Germinal center (tissue), 1 donor: ENCODE data around the gene DERL2.

Experiments
- DNase-seq: peaks from one replicate; pipeline ENCODE4 v3.0.0; 2012; ENCODE audit warnings: mixed read lengths, low spot score

Gene DERL2

DNA sequence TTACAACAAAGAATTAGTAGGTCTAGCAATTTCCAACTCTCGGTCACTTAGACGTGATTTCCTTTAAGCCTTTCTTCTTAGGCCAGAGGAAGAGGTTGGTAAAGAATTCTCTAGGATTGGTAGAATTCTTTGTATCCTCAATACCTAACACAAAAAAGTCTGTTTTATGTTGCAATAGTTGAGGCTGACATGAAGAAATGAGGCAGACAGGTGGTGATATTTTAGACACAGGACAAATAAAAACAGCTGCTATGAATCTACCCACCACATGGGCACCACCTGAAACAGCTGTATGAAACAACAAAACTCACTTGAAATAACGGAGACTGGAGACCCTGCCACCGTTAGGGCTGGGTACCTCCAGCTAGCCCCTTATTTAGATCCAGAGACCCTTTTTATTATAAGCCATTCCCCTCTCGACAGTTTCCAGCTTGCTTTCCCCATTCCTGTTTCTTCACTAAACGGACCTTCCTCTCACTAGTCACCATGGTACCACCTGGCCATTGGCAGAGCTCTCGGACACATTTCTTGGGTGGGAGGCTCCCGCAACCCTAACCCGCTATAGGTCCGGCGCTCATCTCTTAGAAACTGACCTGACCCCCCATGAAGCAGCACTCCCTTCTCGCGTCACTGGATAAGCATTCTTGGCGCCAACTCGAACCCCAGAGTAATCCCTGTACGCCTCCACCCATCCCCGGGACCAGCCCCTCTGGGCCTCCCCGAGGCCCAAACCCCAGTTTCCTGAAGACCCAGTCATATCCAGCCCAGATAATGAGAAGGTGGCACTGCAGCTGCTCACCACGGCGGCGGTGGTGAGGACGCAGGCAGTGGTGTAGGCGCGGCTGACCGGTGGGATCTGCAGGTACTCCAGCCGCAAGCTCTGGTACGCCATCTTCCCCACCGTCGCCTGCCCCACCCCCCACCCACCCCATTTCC lies at the start of gene DERL2:
Gene DERL2, minus strand, starts transcription at position 909 of the 936 bp plus-strand sequence. Its CDS starts 17 bp downstream, at position 892.
- peak; percentile 21 for DNase-seq

DNA sequence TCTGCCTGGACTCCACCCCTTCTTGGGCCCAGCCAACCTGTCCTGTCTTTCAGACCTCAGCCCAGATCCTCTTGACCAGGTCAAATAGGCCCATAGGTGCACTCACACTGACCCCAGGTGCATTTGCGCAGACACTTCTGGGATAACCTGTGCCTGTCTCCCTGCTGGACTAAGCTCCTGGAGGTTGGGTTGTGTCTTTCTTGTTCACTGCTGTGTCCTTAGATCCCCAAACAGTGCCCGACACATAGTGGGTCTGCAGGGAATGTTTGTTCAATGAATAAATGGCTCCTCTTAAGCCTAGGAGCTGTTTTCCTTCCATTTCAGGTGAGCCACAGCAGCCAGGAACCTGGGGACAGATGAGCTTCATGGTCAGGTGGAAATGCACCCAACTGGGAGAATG lies 49.5 kb upstream of the DERL2 start:
- DNase-seq = no peak

DNA sequence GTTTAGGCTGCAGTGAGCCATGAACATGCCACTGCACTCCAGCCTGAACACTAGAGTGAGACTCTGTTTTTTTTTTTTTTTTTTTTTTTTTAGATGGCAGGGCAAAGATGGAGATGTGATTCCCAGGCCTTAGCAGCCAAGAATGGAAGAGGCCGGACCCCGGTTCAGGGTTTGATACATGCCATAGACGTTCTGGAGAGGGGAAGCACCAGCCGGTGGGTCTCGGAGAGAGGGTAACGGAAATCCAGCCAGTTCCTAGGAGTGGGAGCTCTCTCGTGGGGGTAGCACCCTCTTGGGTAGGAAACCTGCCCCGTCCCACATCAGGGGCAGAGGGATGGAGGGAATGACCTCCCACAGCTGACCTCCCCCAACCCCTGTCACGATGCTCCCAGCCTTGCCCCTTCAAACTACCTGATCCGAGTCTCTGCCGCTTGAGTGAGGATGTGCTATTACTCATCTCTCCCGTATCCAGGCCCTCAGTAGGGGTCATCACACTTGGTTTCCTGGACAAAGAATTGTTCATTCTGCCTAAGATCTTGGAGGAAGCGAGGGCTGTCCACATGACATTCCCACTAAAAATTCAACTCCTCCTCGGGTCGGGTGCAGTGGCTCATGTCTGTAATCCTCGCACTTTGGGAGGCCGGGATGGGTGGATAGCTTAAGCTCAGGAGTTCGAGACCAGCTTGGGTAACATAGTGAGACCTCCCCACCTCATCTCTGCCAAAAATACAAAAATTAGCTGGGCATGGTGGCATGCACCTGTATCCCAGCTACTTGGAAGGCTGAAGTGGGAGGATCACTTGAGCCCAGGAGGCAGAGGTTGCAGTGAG lies 47.7 kb upstream of the DERL2 start:
- no peak for DNase-seq

GRCh38 chr17:5532581-5532980 lies 46.6 kb upstream of the DERL2 start:
- no peak for DNase-seq

DNA sequence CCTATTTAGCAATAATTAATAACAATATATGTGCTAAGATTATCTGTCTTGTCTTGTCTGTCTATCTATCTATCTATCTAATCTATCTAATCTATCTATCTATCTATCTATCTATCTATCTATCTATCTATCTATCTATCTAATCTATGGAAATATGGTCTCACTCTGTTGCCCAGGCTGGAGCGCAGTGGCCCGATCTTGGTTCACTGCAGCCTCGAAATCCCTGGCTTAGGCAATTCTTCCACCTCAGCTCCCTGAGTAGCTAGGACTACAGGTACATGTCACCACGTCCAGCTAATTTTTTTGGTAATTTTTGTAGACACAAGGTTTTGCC lies 45.1 kb upstream of the DERL2 start:
- no peak for DNase-seq

DNA sequence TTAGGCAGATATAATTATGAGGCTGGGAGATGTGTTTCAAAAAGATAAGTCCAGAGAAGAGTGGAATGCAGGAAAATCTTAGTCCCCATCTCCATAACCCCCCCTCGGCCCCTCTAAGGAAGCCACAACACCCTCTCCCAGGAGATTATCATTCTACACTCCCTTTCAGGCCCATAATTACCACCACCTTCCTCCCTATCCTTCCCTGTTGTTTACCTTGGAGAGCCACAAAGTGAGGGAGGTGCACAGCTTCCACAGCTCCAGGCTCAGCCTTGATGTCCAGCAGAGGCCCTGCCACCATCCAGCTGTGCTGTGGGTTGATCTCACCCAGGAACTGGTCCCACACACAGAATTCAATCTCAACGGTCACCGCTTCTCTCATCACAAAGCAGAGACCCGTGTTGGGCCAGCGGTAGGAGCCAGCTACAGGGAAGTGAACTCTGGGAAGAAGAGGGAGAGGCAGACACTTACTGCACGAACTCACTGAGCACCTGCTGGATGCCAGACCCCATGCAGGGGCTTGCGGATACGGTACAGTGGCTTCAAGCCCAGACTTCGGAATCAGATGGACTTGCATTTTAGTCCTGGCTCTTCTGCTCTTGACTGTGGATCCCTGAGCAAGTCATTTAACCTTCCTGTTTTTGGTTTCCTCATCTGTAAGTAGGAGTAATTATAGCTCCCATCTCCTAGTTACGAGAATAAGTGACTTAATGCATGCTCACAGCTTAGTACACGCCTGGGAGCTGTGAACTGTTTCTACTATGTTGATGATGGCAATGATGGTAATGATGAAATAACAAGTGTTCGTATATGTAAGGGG lies 44.5 kb upstream of the DERL2 start:
- no peak for DNase-seq

DNA sequence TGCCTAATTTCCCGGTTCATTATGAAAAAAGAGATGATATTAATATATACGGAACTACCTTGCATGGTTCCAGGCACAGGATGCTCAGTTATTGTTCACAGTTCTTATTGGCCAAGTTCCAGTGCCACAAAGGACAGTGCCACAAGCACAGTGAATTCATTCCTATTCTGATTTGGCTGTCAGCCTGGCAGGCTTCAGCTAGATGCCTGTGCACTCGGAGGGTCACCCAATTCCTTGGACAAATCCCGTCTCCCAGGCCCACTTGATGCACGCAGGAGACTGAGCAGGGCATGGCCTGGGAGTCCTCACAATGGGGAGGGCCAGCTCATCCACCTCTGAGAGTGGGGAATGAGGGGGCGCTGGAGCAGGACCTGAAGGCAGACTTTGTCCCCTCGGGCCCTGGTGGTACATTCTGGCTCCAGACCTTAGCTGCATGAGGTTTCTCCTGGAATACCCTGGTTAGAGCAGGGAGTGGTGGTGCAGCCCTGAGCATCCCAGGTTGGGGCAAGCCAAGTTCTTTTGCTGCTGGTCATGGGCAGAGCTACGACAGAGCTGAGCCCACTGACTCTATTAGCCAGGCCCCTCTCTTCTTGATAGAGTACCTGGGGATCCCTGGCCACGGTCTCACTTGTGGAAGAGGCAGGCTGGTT lies 41.7 kb upstream of the DERL2 start:
- no peak for DNase-seq

GRCh38 chr17:5526821-5527598 lies 41.0 kb upstream of the DERL2 start:
- no peak for DNase-seq

DNA sequence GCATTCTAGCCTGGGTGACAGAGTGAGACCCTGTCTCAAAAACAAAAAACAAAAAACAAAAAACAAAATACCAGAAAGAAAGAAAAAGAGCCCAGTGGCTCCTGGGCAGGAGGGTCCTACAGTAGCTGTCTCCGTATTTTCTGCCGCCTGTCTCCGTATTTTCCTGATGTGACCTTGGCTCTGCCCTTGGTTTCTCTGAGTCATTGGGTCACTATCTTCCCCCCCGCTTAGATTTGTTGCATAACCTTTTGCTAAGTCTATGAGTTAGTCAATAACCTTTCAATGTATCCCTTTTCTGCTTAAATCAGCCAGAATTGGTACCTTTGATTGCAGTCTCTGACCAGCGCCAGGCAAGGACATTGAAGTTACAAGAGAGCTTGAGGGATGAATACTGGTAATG lies 37.3 kb upstream of the DERL2 start:
- no peak for DNase-seq

- no peak for DNase-seq
Observed at GRCh38 chr17:5522476-5522875, 36.5 kb upstream of the DERL2 start.

GRCh38 chr17:5516060-5516792 lies 30.2 kb upstream of the DERL2 start:
- DNase-seq = no peak

- DNase-seq = no peak
Observed at GRCh38 chr17:5514976-5515375, 29.0 kb upstream of the DERL2 start.

DNA sequence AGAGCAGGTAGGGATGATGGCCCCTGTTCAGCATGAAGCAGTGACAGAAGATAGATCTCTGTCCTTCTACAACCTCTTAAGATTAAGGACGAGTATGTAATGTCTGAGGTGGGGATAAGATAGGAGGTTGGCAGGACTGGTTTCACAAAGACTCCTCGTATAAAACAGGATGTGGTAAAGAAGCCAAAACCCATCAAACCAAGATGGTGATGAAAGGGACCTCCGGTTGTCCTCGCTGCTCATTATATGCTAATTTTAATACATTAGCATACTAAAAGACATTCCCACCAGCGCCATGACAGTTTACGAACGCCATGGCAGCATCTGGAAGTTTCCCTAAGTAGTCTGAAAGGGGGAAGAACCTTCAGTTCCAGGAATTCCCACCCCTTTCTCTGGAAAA lies 27.6 kb upstream of the DERL2 start:
- DNase-seq = no peak

- no peak for DNase-seq
Observed at GRCh38 chr17:5511401-5512225, 25.6 kb upstream of the DERL2 start.

DNA sequence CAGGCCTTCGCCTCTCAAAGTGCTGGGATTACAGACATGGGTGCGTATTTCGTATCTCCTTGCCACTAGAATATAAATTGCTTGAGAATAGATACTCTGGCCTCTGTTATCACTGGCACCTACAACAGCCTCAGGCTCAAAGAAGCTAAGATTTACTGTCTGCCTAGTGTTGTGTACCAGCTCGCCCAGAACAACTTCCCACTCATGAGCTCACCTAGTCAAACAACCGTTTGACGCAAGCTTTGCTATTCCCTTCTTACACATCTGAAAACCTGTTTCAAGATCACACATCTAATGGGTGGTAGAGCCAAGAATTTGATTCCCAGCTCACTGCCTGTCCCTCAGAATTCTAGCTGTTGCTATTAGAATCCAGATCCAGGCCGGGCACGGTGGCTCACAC lies 24.8 kb upstream of the DERL2 start:
- DNase-seq = no peak

DNA sequence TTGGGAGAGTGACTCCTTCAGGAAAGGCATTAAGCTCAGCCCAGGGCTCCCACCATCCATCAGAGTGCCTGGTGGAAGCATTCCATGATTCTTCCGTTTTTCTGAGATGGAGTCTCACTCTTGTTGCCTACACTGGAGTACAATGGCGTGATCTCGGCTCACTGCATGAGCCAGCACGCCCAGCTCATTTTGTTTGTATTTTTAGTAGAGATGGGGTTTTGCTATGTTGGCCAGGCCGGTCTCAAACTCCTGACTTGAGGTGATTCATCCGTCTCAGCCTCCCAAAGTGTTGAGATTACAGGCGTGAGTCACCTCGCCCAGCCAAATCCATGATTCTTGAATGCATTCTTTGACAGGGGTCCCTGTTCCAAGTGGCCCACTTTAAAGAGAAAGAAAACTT lies 23.5 kb upstream of the DERL2 start:
- no peak for DNase-seq

DNA sequence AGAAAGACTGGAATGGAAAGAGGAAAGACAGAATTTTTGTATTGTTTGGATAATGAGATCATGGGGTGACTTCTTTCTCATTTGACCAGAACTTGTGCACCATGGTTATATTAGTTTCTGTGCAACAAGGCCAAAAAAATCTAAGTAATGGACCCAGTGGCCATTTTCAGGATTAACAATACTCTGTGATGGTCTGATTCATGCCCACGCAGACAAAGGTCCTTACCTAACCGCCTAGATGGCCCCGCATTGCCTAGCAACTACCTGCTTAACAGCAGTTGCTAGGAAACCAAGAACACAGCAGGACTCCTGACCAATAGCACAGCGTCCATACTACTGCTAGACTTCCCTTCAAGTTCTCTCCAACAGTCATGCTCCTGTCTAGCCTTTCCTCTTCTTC lies 22.8 kb upstream of the DERL2 start:
- DNase-seq = no peak

- no peak for DNase-seq
Observed at GRCh38 chr17:5506307-5506706, 20.3 kb upstream of the DERL2 start.

- DNase-seq = no peak
Observed at GRCh38 chr17:5502552-5502951, 16.6 kb upstream of the DERL2 start.
